NCI-H1105 (cell line): ENCODE results near the gene RGCC.
"Not testable (repeated sequence)": the region's sequence is repeated elsewhere in the genome, so short reads cannot be mapped to it uniquely, and the experiment has no call there.

Experiments
- DNase-seq: peaks from one replicate; lab custom pipeline; 2025; lab: John Stamatoyannopoulos, UW

Gene RGCC

GRCh38 chr13:41490371-41491015, 33.1 kb downstream of the RGCC start:
- no peak for DNase-seq

GRCh38 chr13:41491436-41491835, 34.1 kb downstream of the RGCC start:
- DNase-seq = no peak

- no peak for DNase-seq
Observed at GRCh38 chr13:41492432-41493260, 35.3 kb downstream of the RGCC start.

- no peak for DNase-seq
Observed at GRCh38 chr13:41494202-41494601, 36.9 kb downstream of the RGCC start.

GRCh38 chr13:41495044-41495443, 37.7 kb downstream of the RGCC start:
- DNase-seq = no peak

GRCh38 chr13:41496420-41497234, 39.3 kb downstream of the RGCC start:
- DNase-seq = no peak

GRCh38 chr13:41497436-41497835, 40.1 kb downstream of the RGCC start:
- DNase-seq = no peak

- no peak for DNase-seq
Observed at GRCh38 chr13:41499452-41499851, 42.1 kb downstream of the RGCC start.

- DNase-seq = no peak
Observed at GRCh38 chr13:41500511-41500910, 43.2 kb downstream of the RGCC start.

- DNase-seq = no peak
Observed at GRCh38 chr13:41501281-41501680, 43.9 kb downstream of the RGCC start.

- DNase-seq = no peak
Observed at GRCh38 chr13:41502031-41502430, 44.7 kb downstream of the RGCC start.

GRCh38 chr13:41502673-41503072, 45.3 kb downstream of the RGCC start:
- no peak for DNase-seq

GRCh38 chr13:41503356-41503755, 46.0 kb downstream of the RGCC start:
- no peak for DNase-seq

- not testable (repeated sequence) for DNase-seq
Observed at GRCh38 chr13:41504657-41505056, 47.3 kb downstream of the RGCC start.

- DNase-seq = no peak
Observed at GRCh38 chr13:41505209-41505835, 48.0 kb downstream of the RGCC start.

GRCh38 chr13:41506312-41506711, 49.0 kb downstream of the RGCC start:
- DNase-seq = no peak

GRCh38 chr13:41509971-41510370, 52.6 kb downstream of the RGCC start:
- no peak for DNase-seq

GRCh38 chr13:41511827-41512226, 54.5 kb downstream of the RGCC start:
- no peak for DNase-seq

- no peak for DNase-seq
Observed at GRCh38 chr13:41512441-41512840, 55.1 kb downstream of the RGCC start.

- DNase-seq = no peak
Observed at GRCh38 chr13:41513600-41513999, 56.2 kb downstream of the RGCC start.

GRCh38 chr13:41514853-41515395, 57.6 kb downstream of the RGCC start:
- no peak for DNase-seq
